A673 (cell line): ENCODE results near the gene RPS16. TPM values are rescaled to one million over a fixed set of nuclear protein-coding genes. Genes with fewer than 3 reads are reported as not detected.

Experiments
- BruUV-seq: library from RNA; stranded (reverse); fragments of 400-500 nt; replicated peaks from 2 replicates; lab custom pipeline; 2021; lab: Mats Ljungman, UMichigan
- CTCF ChIA-PET: fragments of 300-600 bp; sonication (Branson Sonifier 250); formaldehyde crosslinking; loops from one replicate; lab custom pipeline; 2022; ENCODE audit warnings: antibody characterized with exemption; lab: Charles Lee
- POLR2A ChIA-PET: fragments of 300-600 bp; sonication (Branson Sonifier 250); formaldehyde crosslinking; loops from one replicate; lab custom pipeline; 2022; ENCODE audit warnings: antibody characterized with exemption; ENCODE audit not compliant: low non-redundant PET; lab: Charles Lee
- DNase-seq: peaks from one replicate; pipeline ENCODE4 v3.0.0-alpha.2; 2015; ENCODE audit warnings: low spot score
- H3K27ac ChIP-seq: fragments of 200-600 bp; sonication (generic); 2 replicates; pipeline ENCODE4 v1.5.1; 2016; ENCODE audit warnings: mixed run types, low read depth, mild to moderate bottlenecking, mixed read lengths, antibody characterized with exemption, low read length; ENCODE audit not compliant: poor library complexity, severe bottlenecking
- H3K27me3 ChIP-seq: fragments of 200-600 bp; sonication (generic); replicated peaks from 2 replicates; pipeline ENCODE4 v1.6.1; 2017; ENCODE audit warnings: mixed run types, low read depth, mild to moderate bottlenecking, mixed read lengths, antibody characterized with exemption, low read length; ENCODE audit not compliant: insufficient read depth, poor library complexity
- H3K36me3 ChIP-seq: fragments of 200-600 bp; sonication (generic); 2 replicates; pipeline ENCODE4 v1.6.1; 2016; ENCODE audit warnings: mixed run types, mild to moderate bottlenecking, mixed read lengths, antibody characterized with exemption, low read length; ENCODE audit not compliant: insufficient read depth, poor library complexity, severe bottlenecking
- H3K4me1 ChIP-seq: fragments of 200-600 bp; sonication (generic); 2 replicates; pipeline ENCODE4 v1.6.1; 2017; ENCODE audit warnings: mixed run types, mild to moderate bottlenecking, mixed read lengths, antibody characterized with exemption, low read length; ENCODE audit not compliant: insufficient read depth, poor library complexity, severe bottlenecking
- H3K4me3 ChIP-seq: fragments of 200-600 bp; sonication (generic); 2 replicates; pipeline ENCODE4 v1.5.1; 2016; ENCODE audit warnings: low read depth, mixed run types, mild to moderate bottlenecking, mixed read lengths, low read length; ENCODE audit not compliant: poor library complexity, severe bottlenecking
- H3K9me3 ChIP-seq: fragments of 200-600 bp; sonication (generic); 2 replicates; pipeline ENCODE4 v1.6.1; 2016; ENCODE audit warnings: mixed run types, low read depth, mild to moderate bottlenecking, mixed read lengths, antibody characterized with exemption, low read length; ENCODE audit not compliant: poor library complexity, severe bottlenecking
- CTCF ChIP-seq: fragments of 300-800, 200-600 bp; sonication (generic); conservative IDR thresholded peaks from 2 replicates; pipeline ENCODE4 v1.5.1; 2017; ENCODE audit warnings: low read depth, mild to moderate bottlenecking, antibody characterized with exemption, low read length, moderate library complexity, mixed read lengths
- EZH2 ChIP-seq: fragments of 200-600 bp; sonication (generic); IDR thresholded peaks from 2 replicates; pipeline ENCODE4 v1.6.1; 2017; ENCODE audit warnings: borderline replicate concordance, low read depth, mild to moderate bottlenecking, mixed read lengths, antibody characterized with exemption, low read length; ENCODE audit not compliant: poor library complexity, severe bottlenecking
- intact Hi-C: fragments of 100-400 bp; cut with micrococcal nuclease; formaldehyde crosslinking; loops from one replicate; pipeline ENCODE4 v1.10.0; 2022; ENCODE audit not compliant: unreplicated experiment
- total RNA-seq: library from RNA; stranded (reverse); gene quantifications from 2 replicates; pipeline ENCODE4 v1.2.3, GENCODE V29; 2021

RPS16 gene
- total RNA-seq, 1 experiment from 2014 or later, result 1,898 TPM

- intact Hi-C loops, result no loop called here
- ChIA-PET POLR2A (no interaction called here), CTCF (interaction anchor here (1.4 kb wide), 1 partner anchor 9 kb away, joined by 6 read pairs; no protein-coding TSS in a partner anchor)
- Histone ChIP-seq H3K27me3 (no peaks in the 10 kb centered on the region), H3K36me3 (peaks cover 7% of the 10 kb centered on the region), H3K4me1 (peaks cover 54% of the 10 kb centered on the region), H3K4me3 (peak within 1 kb of the TSS; percentile 87), H3K27ac (peak within 1 kb of the TSS; percentile 82), H3K9me3 (no peaks in the 10 kb centered on the region)
- TF ChIP-seq EZH2 (no peak), CTCF (0 out of 2 replicates have a peak, but pooled peaks have one; percentile 8)
- no TSS peak for BruUV-seq
- peak; percentile 76 for DNase-seq
Measured at GRCh38 chr19:39406656-39407409, 28.9 kb downstream of the RPS16 start, which contains the start of gene ZFP36. Gene ZFP36 (plus strand): TSS chr19:39406847. CDS start chr19:39406905, 58 bp downstream.

- ChIA-PET POLR2A (no interaction called here), CTCF (interaction anchor here (0.6 to 1.4 kb wide), 2 partner anchors 9 to 535 kb away, joined by 3 to 6 read pairs; no protein-coding TSS in a partner anchor)
- peak; percentile 66 for DNase-seq
- TF ChIP-seq CTCF, result no peak
- no peak for TF ChIP-seq EZH2
- Histone ChIP-seq H3K4me1 (peaks cover 49% of the 10 kb centered on the region), H3K9me3 (no peaks in the 10 kb centered on the region), H3K27ac (peak overlapping the region; percentile 82), H3K4me3 (peak overlapping the region; percentile 87), H3K27me3 (no peaks in the 10 kb centered on the region), H3K36me3 (peaks cover 7% of the 10 kb centered on the region)
- no TSS peak for BruUV-seq
- intact Hi-C loops, result no loop called here
Measured at GRCh38 chr19:39405958-39406655, 29.6 kb downstream of the RPS16 start.

- peaks cover 42% of the 10 kb centered on the region for H3K4me1 ChIP-seq
- H3K9me3 ChIP-seq, result no peaks in the 10 kb centered on the region
- POLR2A ChIA-PET, result no interaction called here
- intact Hi-C loops, result no loop called here
- BruUV-seq, result no TSS peak
- no peaks in the 10 kb centered on the region for H3K27me3 ChIP-seq
- no peak for DNase-seq
- H3K4me3 ChIP-seq, result no peak overlapping the region
- CTCF ChIA-PET, result interaction anchor here (0.6 to 1.4 kb wide), 2 partner anchors 8 to 536 kb away, joined by 3 to 6 read pairs; no protein-coding TSS in a partner anchor
- peaks cover 7% of the 10 kb centered on the region for H3K36me3 ChIP-seq
- TF ChIP-seq EZH2 (no peak), CTCF (no peak)
- H3K27ac ChIP-seq, result peak overlapping the region; percentile 16
Measured at GRCh38 chr19:39405261-39405957, 30.3 kb downstream of the RPS16 start.
